GM15510 (cell line): ENCODE data around the gene TNIP2.

Experiments
- POLR2A ChIP-seq: IDR thresholded peaks from 3 replicates; pipeline ENCODE4 v1.6.1; 2011; ENCODE audit warnings: borderline replicate concordance; ENCODE audit not compliant: insufficient read length; ENCODE audit errors: extremely low read depth

TNIP2 gene

GRCh38 chr4:2765832-2766526 is 9.8 kb upstream of the TNIP2 start:
- TF ChIP-seq POLR2A: no peak

GRCh38 chr4:2763511-2763967 is 7.4 kb upstream of the TNIP2 start:
- no peak for TF ChIP-seq POLR2A

DNA sequence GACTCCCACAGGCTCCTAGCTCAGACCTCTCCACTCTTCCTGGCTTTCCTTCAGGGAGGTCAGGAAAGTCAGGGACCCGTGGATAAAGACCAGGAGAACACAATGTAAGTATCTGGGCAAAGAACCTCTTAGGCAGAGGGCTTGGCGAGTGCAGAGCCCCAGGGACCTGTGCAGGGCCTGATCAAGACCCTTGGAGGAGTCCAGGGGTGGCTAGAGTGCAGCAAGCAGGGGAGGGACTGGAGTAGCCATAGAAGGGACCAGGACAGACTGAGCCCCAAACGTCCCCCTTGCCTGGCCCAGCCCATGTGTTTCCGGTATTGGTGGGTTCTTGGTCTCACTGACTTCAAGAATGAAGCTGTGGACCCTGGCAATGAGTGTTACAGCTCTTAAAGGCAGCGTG is 5.9 kb upstream of the TNIP2 start:
- TF ChIP-seq POLR2A: no peak

GRCh38 chr4:2761035-2761923 is 5.1 kb upstream of the TNIP2 start:
- no peak for TF ChIP-seq POLR2A

DNA sequence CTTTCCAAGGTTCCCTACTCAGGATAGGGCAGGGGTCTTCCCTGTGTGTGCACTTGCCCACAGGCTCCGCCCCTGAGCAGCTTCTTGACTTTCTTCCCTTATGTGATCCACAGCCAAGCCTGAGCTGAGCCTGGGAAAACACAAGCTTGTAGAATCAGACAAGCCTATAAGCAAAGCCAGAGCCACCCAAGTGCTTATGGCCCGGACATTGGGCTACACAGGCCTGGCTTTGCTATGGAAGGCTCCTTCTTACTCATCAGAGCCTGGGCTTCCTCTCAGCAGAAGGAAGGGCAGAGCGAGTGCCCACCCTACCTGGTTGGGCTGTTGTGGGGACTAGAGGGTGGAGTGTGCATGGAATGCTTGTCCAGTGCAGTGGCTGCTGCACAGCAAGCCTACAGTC is 1.3 kb upstream of the TNIP2 start:
- TF ChIP-seq POLR2A: no peak

DNA sequence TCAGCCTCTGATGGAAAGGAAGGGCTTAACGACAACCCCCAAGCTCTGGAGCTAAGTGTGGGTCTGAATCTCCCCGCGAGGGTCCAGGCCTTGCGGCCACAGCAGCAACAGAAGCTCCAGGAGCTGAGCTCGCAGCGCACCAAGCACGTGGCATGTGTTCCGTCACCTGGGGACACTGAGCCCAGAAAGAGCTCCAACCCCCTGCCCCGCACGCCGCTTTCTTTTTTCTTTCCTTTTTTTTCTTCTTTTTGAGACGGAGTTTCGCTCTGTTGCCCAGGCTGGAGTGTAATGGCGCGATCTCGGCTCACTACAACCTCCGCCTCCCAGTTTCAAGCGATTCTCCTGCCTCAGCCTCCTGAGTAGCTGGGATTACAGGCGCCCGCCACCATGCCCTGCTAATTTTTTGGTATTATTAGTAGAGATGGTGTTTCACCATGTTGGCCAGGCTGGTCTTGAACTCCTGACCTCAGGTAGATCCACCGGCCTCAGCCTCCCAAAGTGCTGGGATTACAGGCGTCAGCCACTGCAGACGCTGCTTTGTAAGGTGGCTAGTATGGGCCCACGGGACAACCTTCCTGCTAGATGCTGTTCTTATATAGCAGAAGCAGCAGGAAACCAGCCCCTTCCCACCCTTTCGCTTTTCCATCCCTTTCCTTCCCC is 685 bp upstream of the TNIP2 start:
- no peak for TF ChIP-seq POLR2A

- TF ChIP-seq POLR2A: no peak
Measured at GRCh38 chr4:2754848-2755819, 1.0 kb downstream of the TNIP2 start.

DNA sequence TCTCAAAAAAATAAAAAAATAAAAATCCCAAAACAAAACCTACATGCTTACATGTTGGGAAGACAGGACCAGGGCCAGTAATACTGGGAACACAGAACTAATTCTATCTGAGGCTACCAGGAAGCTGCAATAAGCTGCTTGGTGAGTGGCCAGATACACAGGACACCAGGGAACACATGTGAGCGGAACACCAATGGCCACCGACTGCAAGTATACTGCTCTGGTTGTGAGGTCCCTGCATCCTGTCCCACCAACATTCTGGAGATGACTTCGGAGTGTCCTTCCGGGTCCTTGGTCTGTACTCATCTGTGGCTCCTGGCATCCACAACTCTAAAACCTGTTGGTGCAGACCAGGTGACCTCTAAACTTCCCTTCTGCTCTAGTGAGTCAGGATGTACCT is 2.7 kb downstream of the TNIP2 start:
- TF ChIP-seq POLR2A: no peak

- no peak for TF ChIP-seq POLR2A
Measured at GRCh38 chr4:2750719-2751605, 5.2 kb downstream of the TNIP2 start.

- no peak for TF ChIP-seq POLR2A
Measured at GRCh38 chr4:2746891-2747695, 9.0 kb downstream of the TNIP2 start.

DNA sequence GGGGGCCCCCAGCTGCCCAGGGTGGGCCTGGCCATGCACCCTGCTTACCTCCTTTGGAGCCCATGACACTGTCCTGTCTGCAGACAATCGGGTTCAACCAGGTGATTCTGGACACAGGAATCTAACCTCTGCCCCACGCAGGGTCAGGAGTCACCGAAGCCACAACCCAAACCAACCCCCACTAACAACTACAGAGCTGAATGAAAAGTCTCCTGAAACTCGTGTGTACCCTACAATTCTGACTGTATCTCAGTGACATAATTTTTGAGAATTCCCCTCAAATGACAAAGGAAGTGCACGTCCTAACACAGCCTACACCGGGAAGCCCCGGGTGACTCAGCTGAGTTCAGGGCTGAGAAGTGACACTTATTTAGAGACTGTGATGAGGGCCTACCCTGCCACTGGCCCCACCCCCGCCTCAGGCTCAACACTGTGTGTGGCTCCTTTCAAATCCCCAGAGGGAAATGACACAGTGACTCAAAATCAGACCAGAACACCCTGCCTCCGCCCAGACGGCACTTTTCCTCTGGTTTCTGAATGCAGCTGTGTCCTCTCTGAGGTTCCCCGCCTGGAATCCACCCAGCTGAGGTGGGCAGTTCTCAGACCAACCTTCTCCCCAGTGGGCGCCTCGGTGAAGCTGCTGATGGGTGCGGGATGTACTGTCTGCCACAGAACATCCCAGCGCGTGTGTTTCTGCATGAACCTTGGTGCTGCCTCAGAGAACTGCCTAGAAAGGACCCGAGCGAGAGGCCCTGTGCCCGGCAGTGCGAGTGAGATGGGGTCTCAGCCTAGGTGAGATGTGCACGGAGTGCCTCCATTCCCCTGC is 9.9 kb downstream of the TNIP2 start:
- peak; percentile 19 for TF ChIP-seq POLR2A

- no peak for TF ChIP-seq POLR2A
Measured at GRCh38 chr4:2745516-2745915, 10.6 kb downstream of the TNIP2 start.
